SK-N-SH treated with all-trans-retinoic acid at 6 μM for 48 hours (cell line): ENCODE measurements around the gene UBTD1.
A peak's percentile ranks its signal among the peaks of the same experiment; 100 is the strongest.

Source experiments
- ATAC-seq: fragments of 200-7000 bp; cut with Tn5 transposase; 3 replicates; pipeline ENCODE4 v1.9.1; 2020; ENCODE audit warnings: mild to moderate bottlenecking, moderate library complexity
- BACH2 ChIP-seq: fragments of 250-450 bp; sonication (Bioruptor Pico); IDR thresholded peaks from 2 replicates; pipeline ENCODE4 v1.9.0; 2021; ENCODE audit warnings: mild to moderate bottlenecking, borderline replicate concordance
- CREB5 ChIP-seq: fragments of 250-450 bp; sonication (Bioruptor Pico); IDR thresholded peaks from 2 replicates; pipeline ENCODE4 v1.5.1; 2020; ENCODE audit warnings: low read depth, mild to moderate bottlenecking, moderate library complexity
- CSDC2 ChIP-seq: fragments of 250-450 bp; sonication (Bioruptor Pico); IDR thresholded peaks from 2 replicates; pipeline ENCODE4 v1.5.0; 2020; ENCODE audit warnings: mild to moderate bottlenecking, moderate library complexity
- CSRNP3 ChIP-seq: fragments of 250-450 bp; sonication (Bioruptor Pico); IDR thresholded peaks from 2 replicates; pipeline ENCODE4 v1.5.1; 2021; ENCODE audit warnings: mild to moderate bottlenecking, moderate library complexity
- ESRRG ChIP-seq: fragments of 250-450 bp; sonication (Bioruptor Pico); IDR thresholded peaks from 2 replicates; pipeline ENCODE4 v1.6.1; 2021; ENCODE audit warnings: mild to moderate bottlenecking
- GLIS3 ChIP-seq: fragments of 250-450 bp; sonication (Bioruptor Pico); IDR thresholded peaks from 2 replicates; pipeline ENCODE4 v1.5.0; 2020; ENCODE audit warnings: mild to moderate bottlenecking, moderate library complexity
- ISL1 ChIP-seq: fragments of 250-450 bp; sonication (Bioruptor Pico); IDR thresholded peaks from 2 replicates; pipeline ENCODE4 v2.1.2; 2022; ENCODE audit warnings: mild to moderate bottlenecking, moderate library complexity
- OSR1 ChIP-seq: fragments of 250-450 bp; sonication (Bioruptor Pico); IDR thresholded peaks from 2 replicates; pipeline ENCODE4 v1.8.0; 2022; ENCODE audit warnings: moderate library complexity, mild to moderate bottlenecking, inconsistent platforms
- PATZ1 ChIP-seq: fragments of 250-450 bp; sonication (Bioruptor Pico); IDR thresholded peaks from 2 replicates; pipeline ENCODE4 v1.8.0; 2020; ENCODE audit warnings: mild to moderate bottlenecking, moderate library complexity, borderline replicate concordance
- POU6F1 ChIP-seq: fragments of 250-450 bp; sonication (Bioruptor Pico); IDR thresholded peaks from 2 replicates; pipeline ENCODE4 v1.8.0; 2021; ENCODE audit warnings: low read depth, mild to moderate bottlenecking, moderate library complexity, borderline replicate concordance
- PPARA ChIP-seq: fragments of 250-450 bp; sonication (Bioruptor Pico); IDR thresholded peaks from 2 replicates; pipeline ENCODE4 v1.5.0; 2020; ENCODE audit warnings: mild to moderate bottlenecking, borderline replicate concordance
- RARB ChIP-seq: fragments of 250-450 bp; sonication (Bioruptor Pico); IDR thresholded peaks from 2 replicates; pipeline ENCODE4 v1.8.0; 2021; ENCODE audit warnings: mild to moderate bottlenecking, moderate library complexity
- SNAI2 ChIP-seq: fragments of 250-450 bp; sonication (Bioruptor Pico); IDR thresholded peaks from 2 replicates; pipeline ENCODE4 v1.5.0; 2020; ENCODE audit warnings: mild to moderate bottlenecking, moderate library complexity
- TCF4 ChIP-seq: fragments of 250-450 bp; sonication (Bioruptor Pico); IDR thresholded peaks from 2 replicates; pipeline ENCODE4 v1.8.0; 2021; ENCODE audit warnings: mild to moderate bottlenecking, moderate library complexity, borderline replicate concordance
- TOX ChIP-seq: fragments of 250-450 bp; sonication (Bioruptor Pico); IDR thresholded peaks from 2 replicates; pipeline ENCODE4 v1.8.0; 2021; ENCODE audit warnings: mild to moderate bottlenecking, moderate library complexity, borderline replicate concordance
- TSHZ2 ChIP-seq: fragments of 250-450 bp; sonication (Bioruptor Pico); IDR thresholded peaks from 2 replicates; pipeline ENCODE4 v1.5.0; 2020; ENCODE audit warnings: mild to moderate bottlenecking, moderate library complexity
- ZC3H10 ChIP-seq: fragments of 250-450 bp; sonication (Bioruptor Pico); IDR thresholded peaks from 2 replicates; pipeline ENCODE4 v1.5.1; 2021; ENCODE audit warnings: mild to moderate bottlenecking, moderate library complexity
- ZFP3 ChIP-seq: fragments of 250-450 bp; sonication (Bioruptor Pico); IDR thresholded peaks from 2 replicates; pipeline ENCODE4 v1.5.0; 2020; ENCODE audit warnings: mild to moderate bottlenecking, moderate library complexity
- ZNF565 ChIP-seq: fragments of 450-650 bp; formaldehyde crosslinking; conservative IDR thresholded peaks from 2 replicates; pipeline ENCODE4 v1.5.0; 2020; ENCODE audit warnings: low read depth, mild to moderate bottlenecking, moderate library complexity
- ZNF8 ChIP-seq: fragments of 450-650 bp; formaldehyde crosslinking; IDR thresholded peaks from 2 replicates; pipeline ENCODE4 v1.5.0; 2020; ENCODE audit warnings: mild to moderate bottlenecking, moderate library complexity

The UBTD1 gene

GRCh38 chr10:97612386-97612785, 113.7 kb downstream of the UBTD1 start:
- TF ChIP-seq ESRRG, result no peak
- no peak for TF ChIP-seq ISL1
- no peak for TF ChIP-seq TOX
- TF ChIP-seq RARB (CRISPR knock-in tag), result no peak
- no peak for TF ChIP-seq CSRNP3
- no peak for TF ChIP-seq OSR1 (CRISPR knock-in tag)
- TF ChIP-seq ZNF8 (CRISPR knock-in tag), result no peak
- no peak for TF ChIP-seq ZFP3 (CRISPR knock-in tag)
- TF ChIP-seq POU6F1 (CRISPR knock-in tag), result no peak
- TF ChIP-seq CREB5 (CRISPR knock-in tag), result no peak
- no peak for TF ChIP-seq TSHZ2 (CRISPR knock-in tag)
- TF ChIP-seq SNAI2 (CRISPR knock-in tag), result no peak
- no peak for TF ChIP-seq TCF4 (CRISPR knock-in tag)
- TF ChIP-seq BACH2 (CRISPR knock-in tag), result no peak
- TF ChIP-seq ZC3H10 (CRISPR knock-in tag), result no peak
- no peak for TF ChIP-seq CSDC2 (CRISPR knock-in tag)
- no peak for TF ChIP-seq GLIS3
- TF ChIP-seq ZNF565 (CRISPR knock-in tag), result no peak
- no peak for TF ChIP-seq PPARA (CRISPR knock-in tag)
- no peak for TF ChIP-seq PATZ1 (CRISPR knock-in tag)

GRCh38 chr10:97618285-97618684, 119.6 kb downstream of the UBTD1 start:
- no peak for TF ChIP-seq ZNF8 (CRISPR knock-in tag)
- no peak for TF ChIP-seq ZFP3 (CRISPR knock-in tag)
- no peak for TF ChIP-seq SNAI2 (CRISPR knock-in tag)
- no peak for TF ChIP-seq PPARA (CRISPR knock-in tag)
- no peak for TF ChIP-seq CSDC2 (CRISPR knock-in tag)
- no peak for TF ChIP-seq PATZ1 (CRISPR knock-in tag)
- TF ChIP-seq GLIS3, result no peak
- TF ChIP-seq ZNF565 (CRISPR knock-in tag), result no peak
- ATAC-seq, result no peak

More at GRCh38 chr10:97612386-97612785, 113.7 kb downstream of the UBTD1 start:
- peak; percentile 99 for ATAC-seq
